GM18505 (cell line): ENCODE measurements around the gene SCLT1.

ENCODE experiments used
- ATAC-seq: cut with Tn5 transposase; IDR thresholded peaks from one replicate; pipeline ENCODE4 v1.9.1; 2021; ENCODE audit not compliant: unreplicated experiment
- POLR2A ChIP-seq: IDR thresholded peaks from 4 replicates; pipeline ENCODE4 v1.6.1; 2011; ENCODE audit warnings: borderline replicate concordance; ENCODE audit not compliant: insufficient read depth, insufficient read length; ENCODE audit errors: extremely low read depth

Gene SCLT1

GRCh38 chr4:128913228-128913627 is 180.1 kb downstream of the SCLT1 start:
- no peak for ATAC-seq
- no peak for TF ChIP-seq POLR2A

GRCh38 chr4:128908735-128909134 is 184.6 kb downstream of the SCLT1 start:
- no peak for TF ChIP-seq POLR2A
- no peak for ATAC-seq

GRCh38 chr4:128907981-128908380 is 185.4 kb downstream of the SCLT1 start:
- ATAC-seq = no peak
- no peak for TF ChIP-seq POLR2A

- no peak for TF ChIP-seq POLR2A
- no peak for ATAC-seq
These were observed 186.8 kb downstream of the SCLT1 start for GRCh38 chr4:128906581-128906980.

GRCh38 chr4:128904821-128905220 is 188.5 kb downstream of the SCLT1 start:
- TF ChIP-seq POLR2A = no peak
- no peak for ATAC-seq

GRCh38 chr4:128880662-128881061 is 212.7 kb downstream of the SCLT1 start:
- ATAC-seq = no peak
- no peak for TF ChIP-seq POLR2A

- no peak for ATAC-seq
- TF ChIP-seq POLR2A = no peak
These were observed 213.4 kb downstream of the SCLT1 start for GRCh38 chr4:128879971-128880370.

- ATAC-seq = no peak
- TF ChIP-seq POLR2A = no peak
These were observed 214.1 kb downstream of the SCLT1 start for GRCh38 chr4:128879283-128879682.

GRCh38 chr4:128877934-128878333 is 215.4 kb downstream of the SCLT1 start:
- TF ChIP-seq POLR2A = no peak
- ATAC-seq = no peak

GRCh38 chr4:128876200-128876599 is 217.1 kb downstream of the SCLT1 start:
- no peak for TF ChIP-seq POLR2A
- no peak for ATAC-seq

- TF ChIP-seq POLR2A = no peak
These were observed 221.4 kb downstream of the SCLT1 start for GRCh38 chr4:128871948-128872347.

GRCh38 chr4:128869776-128870509 is 223.4 kb downstream of the SCLT1 start:
- no peak for TF ChIP-seq POLR2A
- ATAC-seq = no peak

More at GRCh38 chr4:128871948-128872347, 221.4 kb downstream of the SCLT1 start:
- no peak for ATAC-seq

- no peak for TF ChIP-seq POLR2A
- no peak for ATAC-seq
These were observed 224.6 kb downstream of the SCLT1 start for GRCh38 chr4:128868758-128869157.

GRCh38 chr4:128866691-128867090 is 226.6 kb downstream of the SCLT1 start:
- TF ChIP-seq POLR2A = no peak
- no peak for ATAC-seq
